WI38 (cell line): Measurements from ENCODE around the gene GOSR1.
"Not testable (repeated sequence)": the region's sequence is repeated elsewhere in the genome, so short reads cannot be mapped to it uniquely, and the experiment has no call there.

Experiments
- H3K4me3 ChIP-seq: 2 replicates; pipeline ENCODE4 v1.5.1; 2011; ENCODE audit warnings: low read depth, mild to moderate bottlenecking, control low read depth, low read length
- TF ChIP-seq, protein P1 (sequence below): IDR thresholded peaks from 2 replicates; pipeline ENCODE4 v1.5.1; 2012; ENCODE audit warnings: low read depth, mild to moderate bottlenecking, control low read depth, low read length

Gene GOSR1

DNA sequence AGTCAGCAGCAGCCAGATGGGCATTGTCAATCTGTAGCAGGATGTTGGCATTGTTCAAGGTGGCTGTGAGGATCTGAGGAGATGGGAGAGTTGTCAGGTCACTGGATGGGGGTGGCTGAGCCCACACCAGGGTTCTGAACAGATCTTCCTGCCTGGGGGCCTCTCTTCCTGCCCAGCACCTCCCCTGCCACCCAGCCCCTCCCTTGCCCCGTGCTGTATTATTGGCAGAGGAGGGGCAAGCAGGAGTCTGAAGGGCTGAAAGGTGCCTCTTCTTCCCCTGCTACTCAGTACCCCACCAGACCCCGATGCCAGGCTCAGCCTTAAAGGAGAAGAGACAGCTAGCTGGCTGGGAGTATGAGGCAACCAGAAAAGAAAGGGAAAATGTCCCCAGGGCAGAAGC, 93.0 kb downstream of the GOSR1 start:
- TF ChIP-seq, protein P1, sequence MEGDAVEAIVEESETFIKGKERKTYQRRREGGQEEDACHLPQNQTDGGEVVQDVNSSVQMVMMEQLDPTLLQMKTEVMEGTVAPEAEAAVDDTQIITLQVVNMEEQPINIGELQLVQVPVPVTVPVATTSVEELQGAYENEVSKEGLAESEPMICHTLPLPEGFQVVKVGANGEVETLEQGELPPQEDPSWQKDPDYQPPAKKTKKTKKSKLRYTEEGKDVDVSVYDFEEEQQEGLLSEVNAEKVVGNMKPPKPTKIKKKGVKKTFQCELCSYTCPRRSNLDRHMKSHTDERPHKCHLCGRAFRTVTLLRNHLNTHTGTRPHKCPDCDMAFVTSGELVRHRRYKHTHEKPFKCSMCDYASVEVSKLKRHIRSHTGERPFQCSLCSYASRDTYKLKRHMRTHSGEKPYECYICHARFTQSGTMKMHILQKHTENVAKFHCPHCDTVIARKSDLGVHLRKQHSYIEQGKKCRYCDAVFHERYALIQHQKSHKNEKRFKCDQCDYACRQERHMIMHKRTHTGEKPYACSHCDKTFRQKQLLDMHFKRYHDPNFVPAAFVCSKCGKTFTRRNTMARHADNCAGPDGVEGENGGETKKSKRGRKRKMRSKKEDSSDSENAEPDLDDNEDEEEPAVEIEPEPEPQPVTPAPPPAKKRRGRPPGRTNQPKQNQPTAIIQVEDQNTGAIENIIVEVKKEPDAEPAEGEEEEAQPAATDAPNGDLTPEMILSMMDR, result no peak
- H3K4me3 ChIP-seq, result no peak overlapping the region

DNA sequence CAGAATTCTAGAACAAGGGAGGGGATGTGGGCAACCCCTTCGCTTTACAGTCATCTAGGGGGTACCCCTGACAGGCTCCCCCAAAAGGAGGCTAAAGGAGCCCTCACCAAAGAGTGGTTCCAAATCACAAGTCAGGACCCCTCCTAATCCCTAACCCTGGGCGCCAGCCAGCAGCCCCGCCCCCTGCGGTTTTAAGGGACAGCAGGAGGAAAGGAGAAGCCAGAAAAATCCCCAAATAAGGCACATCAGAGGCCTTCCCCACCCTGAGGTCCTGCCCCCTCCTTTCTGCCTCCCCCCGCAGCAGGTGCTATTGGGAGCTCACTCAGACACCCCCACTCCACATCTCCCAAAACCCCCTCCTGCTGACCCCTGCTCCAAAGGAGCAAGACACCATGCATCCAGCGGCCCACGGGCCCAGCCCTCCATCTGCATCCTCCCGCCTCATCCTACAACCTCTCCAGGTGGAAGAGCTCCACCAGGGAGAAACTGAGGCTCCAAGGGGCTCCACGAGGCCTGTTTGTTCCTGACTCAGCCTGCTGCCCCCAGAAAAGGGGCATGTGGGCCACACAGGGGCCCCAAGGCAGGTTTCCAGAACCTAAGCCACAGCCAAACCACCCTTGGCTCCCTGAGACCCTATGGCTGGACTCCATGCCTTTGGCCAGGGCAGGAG, 93.5 kb downstream of the GOSR1 start:
- no peak overlapping the region for H3K4me3 ChIP-seq
- TF ChIP-seq, protein P1, result no peak

DNA sequence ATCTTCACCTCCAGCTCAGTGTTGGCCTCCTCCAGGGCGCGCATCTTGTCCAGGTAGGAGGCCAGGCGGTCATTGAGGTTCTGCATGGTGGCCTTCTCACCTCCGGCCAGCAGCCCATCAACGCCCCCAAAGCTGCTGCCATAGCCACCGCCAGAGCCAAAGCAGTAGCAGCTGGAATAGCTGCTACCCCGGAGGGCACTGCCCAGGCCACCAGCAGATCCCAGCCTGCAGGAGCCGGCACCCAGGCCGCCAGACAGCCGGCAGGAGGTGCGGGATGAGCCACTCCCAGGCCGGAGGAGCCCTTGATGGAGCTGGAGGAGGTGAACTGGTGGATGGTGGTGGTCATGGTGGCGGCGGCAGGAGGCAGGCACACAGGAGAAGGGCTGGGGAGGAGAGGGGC, 94.2 kb downstream of the GOSR1 start:
- not testable (repeated sequence) for H3K4me3 ChIP-seq

DNA sequence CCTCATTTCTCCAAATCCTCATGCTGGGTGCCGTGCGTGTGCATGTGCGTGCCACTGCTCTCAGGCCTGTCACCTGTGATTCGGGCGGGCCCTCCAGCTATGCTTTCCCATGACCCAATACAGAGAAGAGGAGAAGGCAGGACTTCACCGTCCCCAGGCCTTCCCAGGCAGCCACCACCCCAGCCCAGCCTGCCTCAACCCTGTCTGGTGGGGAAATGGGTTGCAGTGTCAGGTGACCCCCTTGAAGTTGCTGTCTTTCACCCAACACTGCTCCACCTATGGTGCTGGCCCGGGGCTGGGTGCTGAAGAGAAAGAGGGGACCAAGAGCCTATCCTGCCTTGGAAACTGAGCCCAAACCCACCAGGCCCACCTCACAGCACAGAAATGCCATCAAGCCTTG, 94.7 kb downstream of the GOSR1 start:
- TF ChIP-seq, protein P1, result no peak
- H3K4me3 ChIP-seq, result no peak overlapping the region

DNA sequence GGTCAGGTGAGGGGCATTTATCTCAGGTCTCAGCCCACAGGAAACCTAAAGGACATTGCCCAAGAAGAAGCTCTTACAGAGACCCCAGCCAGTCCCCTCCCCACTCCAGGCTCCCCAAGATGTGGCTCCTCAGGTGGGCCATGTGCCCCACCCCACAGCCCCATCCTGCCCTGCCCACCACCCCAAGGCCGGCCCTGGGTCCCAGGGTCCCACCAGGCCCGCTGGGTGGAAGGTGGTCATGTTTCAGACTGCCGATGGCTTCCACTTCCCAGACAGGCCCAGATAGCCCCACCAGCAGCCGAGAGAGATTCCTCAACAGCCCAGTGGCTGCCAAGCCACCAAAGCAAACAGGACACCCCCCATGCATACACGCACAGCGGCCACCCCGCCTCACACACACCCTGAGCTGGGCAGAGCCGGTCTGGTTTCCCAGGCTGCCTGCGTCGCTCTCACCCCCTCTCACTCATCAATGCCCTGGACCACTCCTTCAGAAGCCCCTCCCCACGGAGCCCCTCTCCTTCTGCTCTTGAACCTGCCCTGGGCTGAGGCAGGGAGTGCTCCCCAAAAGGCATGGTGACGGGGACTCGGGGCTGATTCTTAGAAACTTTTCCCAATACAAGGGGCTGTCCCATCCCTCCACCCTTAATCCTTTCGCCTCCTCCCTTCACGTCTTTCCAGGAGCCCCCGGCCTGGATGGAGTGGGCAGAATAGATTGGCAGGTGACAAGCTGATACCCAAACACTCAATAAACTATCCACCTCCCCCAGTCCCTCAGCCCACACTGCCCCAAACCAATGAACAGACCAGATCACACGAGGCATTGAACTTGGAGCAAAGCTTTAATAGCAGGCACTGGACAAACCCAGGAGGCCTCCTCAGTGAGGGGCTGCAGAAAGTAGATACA, 95.7 kb downstream of the GOSR1 start:
- not testable (repeated sequence) for H3K4me3 ChIP-seq

DNA sequence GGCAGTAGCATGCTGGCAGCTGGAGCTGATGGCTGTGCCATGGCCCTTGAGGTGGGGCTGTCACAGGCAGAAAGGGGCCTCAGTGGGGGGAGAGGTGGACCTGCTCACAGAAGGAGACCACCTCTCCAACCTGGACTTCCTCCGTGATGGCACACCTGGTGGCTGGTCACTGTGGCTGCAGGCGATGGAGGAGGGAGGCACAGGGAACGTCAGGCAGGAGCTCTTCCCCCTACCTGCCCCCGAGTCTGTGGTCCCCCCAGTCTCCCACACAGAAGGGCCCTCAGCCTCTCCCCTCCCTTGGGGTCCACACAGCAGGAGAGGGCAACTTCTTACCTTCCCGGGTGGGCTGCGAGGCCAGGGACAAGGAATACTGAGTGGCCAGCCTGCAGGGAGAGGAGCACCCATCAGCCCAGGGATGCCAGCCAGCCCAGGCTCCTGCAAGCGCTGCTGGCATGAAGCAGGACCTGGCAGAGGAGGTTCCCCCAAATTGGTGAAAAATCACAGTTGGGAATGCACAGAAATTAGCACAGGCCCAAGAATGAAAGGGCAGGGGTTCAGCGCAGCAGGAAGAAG, 96.5 kb downstream of the GOSR1 start:
- TF ChIP-seq, protein P1, result no peak
- H3K4me3 ChIP-seq, result no peak overlapping the region

DNA sequence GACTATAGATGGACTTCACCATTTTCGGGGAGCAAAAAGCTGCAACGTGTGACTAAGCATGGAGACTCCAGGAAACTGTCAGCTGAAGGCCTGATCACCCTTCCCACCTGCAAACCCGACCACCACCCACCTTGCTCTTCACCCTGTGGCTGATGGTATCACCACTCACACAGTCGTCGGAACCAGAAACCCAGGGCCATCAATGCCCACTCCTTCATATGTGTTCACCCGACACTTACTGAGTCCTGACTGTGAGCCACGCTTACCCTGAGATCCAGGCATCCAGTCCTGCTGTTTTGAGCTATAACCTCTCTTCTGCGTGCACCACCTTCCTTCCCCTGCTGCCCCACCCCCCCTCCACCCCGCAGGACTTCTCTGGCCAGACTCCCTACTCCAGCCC, 97.1 kb downstream of the GOSR1 start:
- not testable (repeated sequence) for H3K4me3 ChIP-seq

DNA sequence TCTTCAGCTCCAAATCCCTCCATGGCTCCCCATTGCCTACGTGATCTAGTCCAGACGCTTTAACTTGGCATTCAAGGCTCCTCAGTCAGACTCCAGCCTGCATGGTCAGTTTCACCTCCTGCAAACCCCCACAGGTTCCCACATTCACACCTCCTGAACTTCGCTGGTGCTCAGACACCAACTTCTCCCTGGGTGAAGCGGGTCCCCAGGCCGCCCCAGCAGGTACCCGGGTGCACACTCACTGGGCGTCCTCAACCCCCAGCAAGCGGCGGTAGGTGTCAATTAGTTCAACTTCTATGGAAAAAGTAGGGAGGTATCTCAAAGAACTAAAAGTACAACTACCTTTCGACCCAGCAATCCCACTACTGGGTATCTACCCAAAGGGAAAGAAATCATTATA, 97.6 kb downstream of the GOSR1 start:
- not testable (repeated sequence) for H3K4me3 ChIP-seq

DNA sequence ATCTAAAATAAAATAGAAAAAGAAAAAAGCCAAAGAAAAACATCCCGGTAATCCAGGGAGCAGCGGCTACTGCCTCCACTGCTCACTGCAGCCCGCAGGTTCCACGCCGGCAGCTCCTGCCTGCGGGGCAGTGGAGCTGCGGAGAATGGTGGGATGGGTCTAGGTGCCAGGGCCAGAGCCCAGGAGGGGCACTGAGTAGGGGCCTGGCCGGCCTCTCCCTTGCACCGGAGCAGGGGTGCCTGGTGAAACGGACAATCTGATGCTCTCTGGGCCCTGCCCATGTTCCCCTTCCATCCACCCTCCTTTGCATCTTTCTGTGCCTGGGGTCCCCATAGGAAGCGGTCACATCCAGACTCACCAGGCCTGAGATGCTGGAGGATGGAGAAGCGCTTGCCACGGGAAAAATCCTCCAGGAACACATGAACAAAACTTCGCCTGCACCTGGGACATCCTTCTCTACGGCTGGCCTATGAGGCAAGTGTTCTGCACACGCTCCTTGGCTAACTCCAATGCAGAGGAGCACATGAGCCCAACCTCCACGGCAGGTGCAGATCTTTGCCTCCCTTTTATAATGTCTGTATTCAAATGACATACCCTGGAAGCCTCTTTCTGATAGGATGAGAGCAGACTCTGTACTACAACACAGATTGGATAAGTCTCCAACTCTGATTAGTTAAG, 98.6 kb downstream of the GOSR1 start:
- not testable (repeated sequence) for H3K4me3 ChIP-seq
